K562 (cell line): ENCODE data around the gene WDR45B. TPM values are rescaled to one million over a fixed set of nuclear protein-coding genes. Genes with fewer than 3 reads are reported as not detected.

ENCODE experiments used
- ARID2 ChIP-seq: fragments of 450-650 bp; IDR thresholded peaks from 2 replicates; pipeline ENCODE4 v1.6.1; 2017; ENCODE audit warnings: antibody characterized with exemption, mild to moderate bottlenecking
- ARID3A ChIP-seq: IDR thresholded peaks from 2 replicates; pipeline ENCODE4 v1.6.1; 2012; ENCODE audit warnings: low read depth, low read length, improper control_type of control experiment, borderline replicate concordance
- ATF1 ChIP-seq, 2 experiments: fragments of 450-650 bp in 1 of 2; IDR thresholded peaks; 2 replicates each; pipeline ENCODE4 v1.6.1; 2016; ENCODE audit warnings: missing compliant biosample characterization in 1 of 2, missing genetic modification characterization in 1 of 2
- CHD2 ChIP-seq: IDR thresholded peaks from 2 replicates; pipeline ENCODE4 v1.6.1; 2011; ENCODE audit warnings: low read depth, low read length
- CTCFL ChIP-seq: IDR thresholded peaks from 2 replicates; pipeline ENCODE4 v1.6.1; 2011; ENCODE audit warnings: borderline replicate concordance, low read depth, mild to moderate bottlenecking, moderate library complexity, low read length; ENCODE audit not compliant: insufficient read depth, poor library complexity, severe bottlenecking
- E2F1 ChIP-seq: sonication (generic); formaldehyde crosslinking; IDR thresholded peaks from 2 replicates; pipeline ENCODE4 v1.8.1; 2023; ENCODE audit warnings: mild to moderate bottlenecking, missing genetic modification reagents, moderate library complexity
- HIVEP1 ChIP-seq: fragments of 250-450 bp; sonication (Bioruptor Pico); IDR thresholded peaks from 2 replicates; pipeline ENCODE4 v1.4.0; 2020; ENCODE audit warnings: mild to moderate bottlenecking
- L3MBTL2 ChIP-seq: fragments of 450-650 bp; IDR thresholded peaks from 2 replicates; pipeline ENCODE4 v1.6.1; 2016; ENCODE audit warnings: mild to moderate bottlenecking, moderate library complexity
- MIER1 ChIP-seq: fragments of 450-650 bp; IDR thresholded peaks from 2 replicates; pipeline ENCODE4 v1.6.1; 2016; ENCODE audit warnings: antibody characterized with exemption, mild to moderate bottlenecking, low read depth
- MLLT1 ChIP-seq, 2 experiments: fragments of 450-650 bp; IDR thresholded peaks; 2 replicates each; pipeline ENCODE4 v1.6.1; 2016
- MNT ChIP-seq, 2 experiments: fragments of 450-650 bp; conservative IDR thresholded peaks; 2 replicates each; pipeline ENCODE4 v1.6.1; 2017; ENCODE audit warnings: mild to moderate bottlenecking in 2 of 2, moderate library complexity in 2 of 2
- MTA3 ChIP-seq: fragments of 450-650 bp; formaldehyde crosslinking; IDR thresholded peaks from 2 replicates; pipeline ENCODE4 v1.6.1; 2017; ENCODE audit warnings: mild to moderate bottlenecking, borderline replicate concordance
- NCOA6 ChIP-seq: fragments of 450-650 bp; IDR thresholded peaks from 2 replicates; pipeline ENCODE4 v1.6.1; 2017; ENCODE audit warnings: mild to moderate bottlenecking
- NFIC ChIP-seq: fragments of 450-650 bp; IDR thresholded peaks from 2 replicates; pipeline ENCODE4 v1.6.1; 2017; ENCODE audit warnings: mild to moderate bottlenecking, inconsistent platforms
- RBFOX2 ChIP-seq: fragments of 200-400 bp; formaldehyde crosslinking; IDR thresholded peaks from 2 replicates; pipeline ENCODE4 v1.6.1; 2017; ENCODE audit warnings: low read depth, mild to moderate bottlenecking, low read length, moderate library complexity
- TBP ChIP-seq: optimal IDR thresholded peaks from 2 replicates; pipeline ENCODE3; 2011; ENCODE audit warnings: low read depth, low read length, improper control_type of control experiment
- ZBTB7A ChIP-seq: IDR thresholded peaks from 2 replicates; pipeline ENCODE4 v1.6.1; 2011; ENCODE audit warnings: low read depth, mild to moderate bottlenecking, low read length, moderate library complexity, borderline replicate concordance; ENCODE audit not compliant: control insufficient read depth
- ZNF121 ChIP-seq: sonication (generic); formaldehyde crosslinking; conservative IDR thresholded peaks from 2 replicates; pipeline ENCODE4 v1.8.0; 2022; ENCODE audit warnings: missing genetic modification reagents
- ZNF282 ChIP-seq: sonication (generic); formaldehyde crosslinking; IDR thresholded peaks from 2 replicates; pipeline ENCODE4 v1.8.1; 2023; ENCODE audit warnings: missing genetic modification reagents
- polyA plus RNA-seq, 8 experiments: library from polyadenylated mRNA; depleted of rRNA in 4 of 8; stranded (reverse) in 5 of 8; unstranded in 3 of 8; fragments of >200 nt; fragmentation: Nextera tagmentation in 2 of 8; fragmentation: Illumina TruSeq in 1 of 8; extraction: Ambion mirVana in 2 of 8; extraction: Trizol in 1 of 8; gene quantifications; 2 replicates each; pipeline versions ENCODE4 v1.2.1 to v1.2.3, GENCODE V29; 2011 to 2014; ENCODE audit warnings: inconsistent platforms in 1 of 8, missing spikeins in 1 of 8
- total RNA-seq, 7 experiments: library from RNA; depleted of rRNA in 6 of 7; stranded (reverse); fragments of >200 nt in 6 of 7; fragmentation: Illumina TruSeq in 2 of 7; extraction: Trizol in 2 of 7; gene quantifications; 2 replicates each; pipeline versions ENCODE4 v1.2.1 to v1.2.3, GENCODE V29; 2011 to 2021; ENCODE audit warnings: low replicate concordance in 1 of 7

The WDR45B gene
- total and polyA plus RNA-seq, 9 of the 15 experiments (the other 6 are each of a cell fraction or from before 2014, with no cell fraction given), result 0.72 to 74.4 (median 35.9) TPM

- TF ChIP-seq ATF1 (CRISPR knock-in tag; IDR thresholded peaks at IDR 0.05) (0 out of 2 replicates have a peak, but pooled peaks have one; percentile 10), ATF1 (tag; IDR thresholded peaks at IDR 0.05) (peak; percentile 81), ZNF121 (CRISPR knock-in tag) (no peak), CTCFL (peak; percentile 17), MTA3 (peak; percentile 25; the same call in 1 of the 2 replicates), MNT (conservative IDR thresholded peaks at IDR 0.05) (peak; percentile 75 to 93), E2F1 (CRISPR knock-in tag) (no peak), RBFOX2 (peak; percentile 88), MIER1 (no peak), ZNF282 (CRISPR knock-in tag) (peak; percentile 36; the same call in 1 of the 2 replicates), ARID2 (no peak), L3MBTL2 (peak; percentile 80; the same call in 1 of the 2 replicates), ARID3A (no peak), NCOA6 (peak; percentile 98), NFIC (peak; percentile 52; the same call in 1 of the 2 replicates), CHD2 (no peak), HIVEP1 (no peak), MLLT1 (IDR thresholded peaks at IDR 0.05) (peak in 1 of 2 experiments; percentile 99; a peak in 2 of 4 replicates), TBP (peak; percentile 54), ZBTB7A (0 out of 2 replicates have a peak, but pooled peaks have one; percentile 9)
Measured at GRCh38 chr17:82648165-82648668, at the start of gene WDR45B (continued).
